Stimulated activated CD8-positive, alpha-beta memory T cell treated with anti-CD3 and anti-CD28 coated beads, Interleukin-7, amount 100 ng/mL, for 24 hours (primary cell): Measurements from ENCODE around the gene MRS2.
A peak's percentile ranks its signal among the peaks of the same experiment; 100 is the strongest.
"Not testable (repeated sequence)": the region's sequence is repeated elsewhere in the genome, so short reads cannot be mapped to it uniquely, and the experiment has no call there.

ENCODE experiments used
- DNase-seq: peaks from one replicate; pipeline ENCODE4 v3.0.0-alpha.2; 2020; ENCODE audit warnings: low read depth

MRS2 gene, protein sequence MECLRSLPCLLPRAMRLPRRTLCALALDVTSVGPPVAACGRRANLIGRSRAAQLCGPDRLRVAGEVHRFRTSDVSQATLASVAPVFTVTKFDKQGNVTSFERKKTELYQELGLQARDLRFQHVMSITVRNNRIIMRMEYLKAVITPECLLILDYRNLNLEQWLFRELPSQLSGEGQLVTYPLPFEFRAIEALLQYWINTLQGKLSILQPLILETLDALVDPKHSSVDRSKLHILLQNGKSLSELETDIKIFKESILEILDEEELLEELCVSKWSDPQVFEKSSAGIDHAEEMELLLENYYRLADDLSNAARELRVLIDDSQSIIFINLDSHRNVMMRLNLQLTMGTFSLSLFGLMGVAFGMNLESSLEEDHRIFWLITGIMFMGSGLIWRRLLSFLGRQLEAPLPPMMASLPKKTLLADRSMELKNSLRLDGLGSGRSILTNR

DNA sequence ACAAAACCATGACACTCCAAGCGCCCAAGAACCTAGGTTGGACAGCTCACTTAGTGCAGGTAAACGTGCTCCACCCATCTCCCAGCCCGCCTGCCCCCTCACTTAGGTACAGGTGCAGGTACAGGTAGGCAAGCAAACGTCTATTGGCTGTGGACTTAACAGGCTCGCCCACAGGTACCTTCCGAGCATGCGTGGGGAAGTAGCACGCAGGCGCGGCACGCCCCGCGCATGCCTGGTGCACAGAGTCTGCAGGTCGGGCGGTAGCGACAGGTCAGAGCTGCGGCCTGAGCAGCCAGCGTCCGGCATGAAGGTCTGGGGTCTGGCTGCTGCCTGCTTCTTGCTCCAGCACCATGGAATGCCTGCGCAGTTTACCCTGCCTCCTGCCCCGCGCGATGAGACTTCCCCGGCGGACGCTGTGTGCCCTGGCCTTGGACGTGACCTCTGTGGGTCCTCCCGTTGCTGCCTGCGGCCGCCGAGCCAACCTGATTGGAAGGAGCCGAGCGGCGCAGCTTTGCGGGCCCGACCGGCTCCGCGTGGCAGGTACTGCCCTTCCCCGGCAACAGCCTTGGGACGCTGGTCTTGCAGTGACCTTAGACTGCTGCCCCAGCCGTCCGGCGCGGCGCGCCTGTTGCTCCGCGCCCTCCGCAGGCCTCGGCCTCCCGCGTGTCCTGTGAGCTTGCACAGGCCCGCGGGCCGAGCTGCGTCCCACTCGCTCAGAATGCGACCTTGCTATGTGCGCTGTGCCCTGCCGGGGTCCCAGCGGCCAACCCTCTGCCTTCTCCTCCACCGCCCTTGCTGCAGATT lies at the start of gene MRS2:
MRS2 (plus strand) TSS at position 240 of the 804 bp plus-strand sequence; CDS start at position 351, 111 bp downstream.
- peak; percentile 61 for DNase-seq

DNA sequence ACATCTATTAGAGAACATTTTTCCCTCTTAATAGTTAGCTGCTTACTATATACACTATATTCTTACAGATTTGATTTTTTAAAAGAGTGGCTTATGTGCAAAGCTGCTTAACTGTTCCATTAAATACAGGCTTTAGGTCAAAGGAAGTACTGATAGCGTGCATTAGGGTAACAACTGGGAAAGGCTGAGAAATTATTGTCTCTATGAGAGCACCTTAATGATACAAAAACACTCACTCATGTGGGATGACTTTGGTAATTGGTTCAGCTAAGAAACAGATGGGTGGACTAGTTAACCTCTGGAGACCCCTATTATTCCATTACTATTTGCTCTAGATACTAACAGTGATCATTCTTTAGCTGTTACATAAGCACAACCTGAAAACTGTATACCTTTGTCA lies 48.9 kb upstream of the MRS2 start:
- no peak for DNase-seq

DNA sequence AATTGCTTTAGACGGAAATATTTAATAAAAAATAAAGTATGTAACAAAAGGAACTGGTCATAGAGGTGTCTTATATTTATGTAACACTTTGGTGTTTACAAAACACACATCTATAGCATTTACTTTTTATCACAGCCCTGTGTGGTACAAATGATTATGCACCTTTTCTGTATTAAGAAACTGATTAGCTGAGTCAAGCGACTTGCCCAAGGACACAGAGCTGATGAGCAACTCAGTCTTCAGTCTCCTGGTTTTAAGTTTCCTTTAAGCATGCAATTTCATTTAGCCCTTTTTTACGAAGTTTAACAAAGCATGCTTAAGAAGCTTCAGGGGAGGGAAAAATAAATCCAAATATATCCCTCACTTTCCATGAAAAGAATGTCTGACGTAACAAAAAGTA lies 47.3 kb upstream of the MRS2 start:
- DNase-seq: no peak

DNA sequence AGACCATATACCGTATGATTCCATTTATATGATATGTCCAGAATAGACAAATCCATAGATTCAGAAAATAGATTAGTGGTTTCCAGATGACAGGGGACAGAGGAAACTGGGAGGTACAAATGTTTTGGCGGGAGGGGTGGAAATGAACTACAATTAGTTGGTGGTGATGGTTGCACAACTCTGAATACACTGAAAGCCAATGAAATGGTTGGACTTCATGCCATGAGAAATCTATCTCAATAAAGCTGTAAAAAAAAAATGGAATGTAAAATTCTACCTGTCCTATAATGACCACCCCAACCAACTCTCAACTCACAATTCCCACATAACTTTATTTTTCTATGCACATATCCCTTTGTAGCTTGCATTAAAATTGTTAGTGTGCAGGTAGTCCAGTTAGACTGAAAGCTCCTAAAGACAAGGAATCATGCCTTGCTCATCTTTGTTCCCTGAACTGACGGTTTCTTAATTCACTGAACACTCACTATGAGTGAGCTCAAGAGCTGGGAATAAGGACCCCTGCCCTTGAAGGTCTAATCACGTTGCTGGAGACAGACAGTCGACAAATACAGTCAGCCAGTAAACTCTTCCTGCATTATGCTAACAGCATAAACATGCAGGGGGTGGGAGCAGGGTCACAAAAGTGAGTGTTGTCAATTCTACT lies 46.3 kb upstream of the MRS2 start:
- no peak for DNase-seq

DNA sequence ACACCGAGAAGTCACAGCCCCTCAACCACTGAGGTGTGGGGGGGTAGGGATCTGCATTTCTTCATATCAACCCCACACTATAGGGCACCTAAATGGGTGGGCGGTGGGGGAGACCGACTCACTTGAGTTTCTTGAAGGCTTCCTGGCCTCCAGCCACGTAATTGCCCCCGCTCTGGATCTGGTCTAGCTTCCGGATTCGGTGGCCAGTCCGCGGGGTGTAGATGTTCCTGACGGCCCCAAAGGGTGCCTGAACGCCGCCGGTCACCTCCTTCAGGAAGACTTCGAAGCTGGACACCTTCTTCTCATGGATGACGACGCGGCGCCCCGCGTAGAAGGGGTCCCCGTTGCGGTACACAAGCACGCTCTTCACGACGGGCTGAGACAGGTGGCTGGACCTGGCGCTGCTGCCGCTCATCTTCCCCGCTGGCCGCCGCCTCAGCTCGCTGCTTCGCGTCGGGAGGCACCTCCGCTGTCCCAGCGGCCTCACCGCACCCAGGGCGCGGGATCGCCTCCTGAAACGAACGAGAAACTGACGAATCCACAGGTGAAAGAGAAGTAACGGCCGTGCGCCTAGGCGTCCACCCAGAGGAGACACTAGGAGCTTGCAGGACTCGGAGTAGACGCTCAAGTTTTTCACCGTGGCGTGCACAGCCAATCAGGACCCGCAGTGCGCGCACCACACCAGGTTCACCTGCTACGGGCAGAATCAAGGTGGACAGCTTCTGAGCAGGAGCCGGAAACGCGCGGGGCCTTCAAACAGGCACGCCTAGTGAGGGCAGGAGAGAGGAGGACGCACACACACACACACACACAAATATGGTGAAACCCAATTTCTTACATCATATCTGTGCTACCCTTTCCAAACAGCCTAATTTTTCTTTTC lies 45.2 kb upstream of the MRS2 start, which contains the start of gene DCDC2:
DCDC2 (minus strand) TSS at position 724 of the 883 bp plus-strand sequence; CDS start at position 415, 309 bp downstream.
- no peak for DNase-seq

DNA sequence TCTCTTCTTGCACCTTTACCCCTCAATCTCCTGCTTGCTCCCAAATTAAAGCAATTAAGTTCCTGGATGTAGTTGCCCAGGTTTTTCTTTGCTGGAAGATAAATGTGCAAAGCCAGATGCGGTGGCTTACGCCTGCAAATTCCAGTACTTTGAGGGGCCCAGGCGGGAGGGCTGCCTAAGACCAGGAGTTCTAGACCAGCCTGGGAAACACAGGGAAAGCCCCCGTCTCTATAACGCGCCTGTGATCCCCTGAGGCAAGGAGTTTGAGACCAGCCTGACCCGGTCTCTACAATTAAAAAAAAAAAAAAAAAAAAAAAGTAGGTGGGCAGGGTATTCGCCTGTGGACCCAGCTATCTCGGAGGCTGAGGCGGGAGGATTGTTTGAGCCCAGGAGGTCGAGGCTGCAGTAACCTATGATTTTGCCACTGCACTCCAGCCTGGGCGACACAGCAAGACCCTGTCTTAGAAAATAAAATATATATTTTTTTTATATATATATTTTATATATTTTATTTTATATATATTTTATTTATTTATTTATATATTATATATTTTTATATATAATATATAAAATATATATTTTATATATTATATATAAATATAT lies 44.4 kb upstream of the MRS2 start:
- no peak for DNase-seq

DNA sequence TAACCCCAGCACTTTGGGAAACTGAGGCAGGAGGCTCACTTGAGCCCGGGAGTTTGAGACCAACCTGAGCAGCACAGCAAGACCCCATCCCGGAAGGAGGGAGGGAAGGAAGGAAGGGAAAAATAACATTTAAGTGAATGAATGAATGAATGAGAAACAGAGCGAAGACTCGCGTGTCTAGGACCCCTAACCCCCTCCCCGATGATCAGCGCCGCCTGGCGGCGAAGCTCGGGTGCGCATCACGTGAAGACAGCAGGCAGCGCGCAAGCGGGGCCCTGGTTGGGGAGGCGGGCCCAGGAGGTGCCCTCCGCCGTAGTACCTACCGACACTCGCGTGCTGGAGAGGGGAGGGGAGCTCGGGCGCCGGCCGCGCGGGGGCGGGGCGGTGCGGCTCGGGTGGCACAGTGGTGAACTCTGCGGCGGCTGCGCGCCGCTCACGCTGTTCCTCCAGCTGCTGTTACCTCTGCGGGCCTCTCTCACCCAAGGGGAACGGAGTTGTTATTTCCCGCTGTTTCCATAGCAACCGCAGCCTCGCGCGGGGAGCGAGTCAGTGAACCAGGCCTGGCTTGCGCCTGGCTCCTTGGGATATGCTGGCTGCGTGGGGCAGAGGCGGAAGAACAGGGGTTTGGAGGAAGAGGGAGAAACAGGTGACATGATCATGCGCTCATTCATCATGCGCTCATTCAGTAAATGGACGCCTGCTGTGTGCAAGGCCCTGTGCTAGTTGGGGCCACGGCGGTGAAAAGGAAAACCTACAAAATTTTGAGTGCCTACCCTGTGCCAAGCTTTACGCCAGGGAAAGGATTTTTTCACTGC lies 42.9 kb upstream of the MRS2 start:
- peak; percentile 68 for DNase-seq

DNA sequence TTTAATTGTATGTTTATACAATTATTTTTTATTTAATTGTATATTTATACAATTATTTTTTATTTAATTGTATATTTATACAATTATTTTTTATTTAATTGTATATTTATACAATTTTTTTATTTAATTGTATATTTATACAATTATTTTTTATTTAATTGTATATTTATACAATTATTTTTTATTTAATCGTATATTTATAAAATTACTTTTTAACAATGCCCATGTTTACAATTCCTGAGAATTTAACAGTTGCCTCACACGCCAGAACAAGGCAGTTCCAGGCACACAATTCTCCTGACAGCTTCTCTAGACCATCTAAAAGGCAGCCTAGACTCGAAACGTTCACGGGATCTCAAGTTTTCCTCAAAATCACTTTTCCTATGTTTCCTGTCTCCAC lies 40.4 kb upstream of the MRS2 start:
- DNase-seq: not testable (repeated sequence)

DNA sequence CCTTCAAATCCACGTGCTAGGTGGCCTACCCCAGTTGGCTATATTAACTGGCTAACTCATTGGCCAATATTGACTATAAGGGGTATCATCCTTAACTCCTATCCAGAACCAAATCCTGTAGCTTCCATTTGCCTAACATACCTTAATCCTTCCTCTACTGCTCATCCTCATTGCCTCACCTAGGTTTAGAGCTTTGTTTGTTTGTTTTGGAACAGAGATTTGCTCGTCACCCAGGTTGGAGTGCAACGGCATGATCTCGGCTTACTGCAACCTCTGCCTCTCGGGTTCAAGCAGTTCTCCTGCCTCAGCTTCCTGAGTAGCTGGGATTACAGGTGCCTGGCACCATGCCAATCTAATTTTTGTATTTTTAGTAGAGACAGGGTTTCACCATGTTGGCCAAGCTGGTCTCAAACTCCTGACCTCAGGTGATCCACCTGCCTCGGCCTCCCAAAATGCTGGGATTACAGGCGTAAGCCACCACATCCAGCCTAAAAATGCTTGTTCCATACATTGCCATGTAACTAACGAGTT lies 37.6 kb upstream of the MRS2 start:
- DNase-seq: not testable (repeated sequence)

DNA sequence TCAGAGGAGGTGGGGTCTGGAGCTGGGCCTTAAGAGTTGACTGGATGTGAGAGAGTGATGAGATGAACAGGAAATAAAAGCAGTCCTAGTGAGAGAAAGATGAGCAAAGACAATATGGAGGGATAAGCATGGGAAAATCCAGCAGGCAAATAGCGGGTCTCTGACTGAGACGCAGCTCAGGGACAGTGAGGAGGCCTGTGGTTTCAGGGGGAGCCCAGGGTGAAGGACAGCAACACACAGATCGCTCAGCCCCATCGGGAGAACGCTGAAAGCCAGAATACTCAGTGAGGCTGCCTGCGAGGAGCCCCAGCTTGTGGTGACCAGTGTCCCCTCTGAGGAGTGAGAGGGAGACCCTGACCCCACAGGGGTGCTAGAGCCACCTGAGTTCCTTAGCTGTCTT lies 28.1 kb upstream of the MRS2 start:
- DNase-seq: no peak

DNA sequence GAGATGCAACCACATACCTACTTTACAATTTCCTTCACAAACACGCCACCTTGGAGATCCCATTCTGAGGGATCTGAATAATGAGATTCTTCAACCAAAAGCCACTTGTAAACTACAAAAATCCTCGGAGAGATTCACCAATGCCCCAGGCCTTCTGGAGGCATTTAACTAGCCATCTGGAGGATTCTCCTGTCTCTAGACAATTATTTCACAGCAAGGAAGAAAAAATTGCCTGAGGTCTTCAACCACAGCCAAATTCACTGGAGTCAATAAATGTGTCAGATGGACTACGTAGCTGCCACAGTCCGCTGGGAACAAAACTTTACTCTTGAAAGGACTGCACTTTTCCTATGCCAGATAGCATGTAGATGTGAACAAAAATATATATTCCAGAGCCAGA lies 25.9 kb upstream of the MRS2 start:
- DNase-seq: no peak

DNA sequence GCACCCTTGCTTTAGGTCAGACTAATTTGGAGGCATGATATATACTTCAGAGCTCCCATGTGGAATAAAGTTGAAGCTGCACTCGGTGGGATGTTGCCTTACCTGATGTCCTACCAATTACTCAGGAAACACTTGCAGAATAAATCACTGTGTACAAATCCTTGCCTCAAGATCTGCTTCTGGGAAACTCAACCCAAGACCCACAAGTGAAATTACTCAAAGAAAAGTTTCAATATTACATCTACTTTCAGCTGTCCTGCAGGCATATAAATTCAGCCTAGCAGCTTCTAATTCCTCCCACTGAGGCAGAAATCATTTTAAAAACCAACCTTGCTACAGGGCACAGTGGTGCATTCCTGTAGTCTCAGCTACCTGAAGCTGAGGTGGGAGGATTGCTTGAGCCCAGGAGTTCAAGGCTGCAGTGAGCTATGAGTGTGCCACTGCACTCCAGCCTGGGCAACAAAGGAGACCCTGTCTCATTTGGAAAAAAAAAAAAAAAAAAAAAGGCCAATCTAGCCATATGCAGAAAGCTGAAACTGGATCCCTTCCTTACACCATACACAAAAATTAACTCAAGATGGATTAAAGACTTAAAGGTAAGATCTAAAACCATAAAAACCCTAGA lies 24.2 kb upstream of the MRS2 start:
- DNase-seq: no peak

DNA sequence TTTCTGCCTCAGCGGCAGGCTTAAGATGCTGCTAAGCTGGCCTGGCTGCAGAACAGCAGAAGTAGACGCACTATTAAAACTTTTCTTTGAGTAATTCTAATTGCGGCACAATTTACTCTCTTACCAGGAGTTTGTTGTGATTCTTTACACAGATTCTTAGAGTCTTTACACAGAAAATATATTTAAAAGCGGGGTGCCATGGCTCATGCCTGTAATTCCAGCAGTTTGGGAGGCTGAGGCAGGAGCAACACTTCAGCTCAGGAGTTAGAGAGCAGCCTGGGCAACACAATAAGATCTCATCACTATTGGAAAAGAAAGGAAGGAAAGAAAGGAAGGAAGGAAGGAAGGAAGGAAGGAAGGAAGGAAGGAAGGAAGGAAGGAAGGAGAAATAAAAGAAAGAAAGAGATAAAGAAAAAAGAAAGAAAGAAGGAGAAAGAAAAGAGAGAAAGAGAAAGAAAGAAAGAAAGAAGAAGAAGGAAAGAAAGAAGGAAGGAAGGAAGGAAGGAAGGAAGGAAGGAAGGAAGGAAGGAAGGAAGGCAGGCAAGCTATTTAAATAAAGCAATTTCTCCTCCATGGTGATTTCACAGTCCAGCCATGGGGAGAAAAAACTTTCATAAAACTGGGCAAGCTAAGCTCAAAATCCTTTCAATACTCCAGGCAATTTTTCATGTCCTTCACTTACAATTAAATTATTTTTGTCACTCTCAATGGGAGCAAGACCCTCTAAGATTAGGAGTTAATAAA lies 21.1 kb upstream of the MRS2 start:
- DNase-seq: no peak

DNA sequence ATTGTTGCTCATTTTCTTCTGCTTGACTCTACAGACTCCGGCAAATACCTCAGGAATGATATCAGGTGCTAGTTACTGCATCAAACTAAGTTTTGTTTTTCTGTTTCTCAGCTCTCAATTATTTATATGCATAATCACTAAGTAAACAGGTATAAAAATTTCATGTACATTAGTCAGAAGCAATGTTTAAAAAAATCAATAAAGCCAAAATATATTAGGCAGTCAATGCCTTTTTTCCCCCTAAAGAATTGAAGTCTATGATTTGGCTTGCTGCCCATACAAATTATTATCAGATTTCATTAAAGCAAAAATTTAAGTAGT lies 20.6 kb upstream of the MRS2 start:
- DNase-seq: no peak

DNA sequence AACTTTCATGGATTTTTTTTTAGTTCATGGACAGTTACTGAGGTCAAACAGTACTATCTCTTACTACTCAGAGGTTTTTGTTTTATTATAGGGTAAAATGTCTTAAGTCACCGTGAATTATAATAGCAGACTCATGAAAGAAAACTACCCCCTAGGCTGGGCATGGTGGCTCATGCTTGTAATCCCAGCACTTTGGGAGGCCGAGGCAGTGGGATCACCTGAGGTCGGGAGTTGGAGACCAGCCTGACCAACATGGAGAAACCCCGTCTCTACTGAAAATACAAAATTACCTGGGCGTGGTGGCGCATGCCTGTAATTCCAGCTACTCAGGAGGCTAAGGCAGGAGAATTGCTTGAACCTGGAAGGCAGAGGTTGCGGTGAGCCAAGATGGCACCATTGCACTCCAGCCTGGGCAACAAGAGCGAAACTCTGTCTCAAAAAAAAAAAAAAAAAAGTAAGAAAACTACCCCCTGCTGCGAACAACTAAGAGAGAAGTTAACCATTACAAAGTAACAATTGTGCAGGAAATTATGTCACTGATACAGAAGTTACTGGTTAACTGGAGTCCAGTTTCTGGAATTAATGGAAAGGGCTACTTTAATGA lies 19.7 kb upstream of the MRS2 start:
- not testable (repeated sequence) for DNase-seq

DNA sequence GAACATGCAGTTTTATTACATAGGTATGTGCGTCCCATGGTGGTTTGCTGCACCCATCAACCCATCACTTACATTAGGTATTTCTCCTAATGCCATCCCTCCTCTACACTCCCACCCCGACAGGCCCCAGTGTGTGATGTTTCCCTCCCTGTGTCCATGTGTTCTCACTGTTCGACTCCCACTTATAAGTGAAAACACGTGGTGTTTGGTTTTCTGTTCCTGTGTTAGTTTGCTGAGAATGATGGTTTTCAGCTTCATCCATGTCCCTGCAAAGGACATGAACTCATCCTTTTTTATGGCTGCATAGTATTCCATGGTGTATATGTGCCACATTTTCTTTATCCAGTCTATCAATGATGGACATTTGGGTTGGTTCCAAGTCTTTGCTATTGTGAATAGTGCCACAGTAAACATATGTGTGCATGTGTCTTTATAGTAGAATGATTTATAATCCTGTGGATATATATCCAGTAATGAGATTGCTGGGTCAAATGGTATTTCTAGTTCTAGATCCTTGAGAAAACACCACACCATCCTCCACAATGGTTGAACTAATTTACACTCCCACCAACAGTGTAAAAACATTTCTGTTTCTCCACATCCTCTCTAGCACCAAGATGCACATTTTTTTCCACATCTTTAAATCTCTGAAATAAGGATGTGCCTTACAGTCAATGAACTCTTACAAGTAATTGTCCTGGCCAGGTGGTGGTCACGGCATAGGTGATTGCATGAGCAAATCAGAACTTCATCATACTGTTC lies 18.2 kb upstream of the MRS2 start:
- not testable (repeated sequence) for DNase-seq

DNA sequence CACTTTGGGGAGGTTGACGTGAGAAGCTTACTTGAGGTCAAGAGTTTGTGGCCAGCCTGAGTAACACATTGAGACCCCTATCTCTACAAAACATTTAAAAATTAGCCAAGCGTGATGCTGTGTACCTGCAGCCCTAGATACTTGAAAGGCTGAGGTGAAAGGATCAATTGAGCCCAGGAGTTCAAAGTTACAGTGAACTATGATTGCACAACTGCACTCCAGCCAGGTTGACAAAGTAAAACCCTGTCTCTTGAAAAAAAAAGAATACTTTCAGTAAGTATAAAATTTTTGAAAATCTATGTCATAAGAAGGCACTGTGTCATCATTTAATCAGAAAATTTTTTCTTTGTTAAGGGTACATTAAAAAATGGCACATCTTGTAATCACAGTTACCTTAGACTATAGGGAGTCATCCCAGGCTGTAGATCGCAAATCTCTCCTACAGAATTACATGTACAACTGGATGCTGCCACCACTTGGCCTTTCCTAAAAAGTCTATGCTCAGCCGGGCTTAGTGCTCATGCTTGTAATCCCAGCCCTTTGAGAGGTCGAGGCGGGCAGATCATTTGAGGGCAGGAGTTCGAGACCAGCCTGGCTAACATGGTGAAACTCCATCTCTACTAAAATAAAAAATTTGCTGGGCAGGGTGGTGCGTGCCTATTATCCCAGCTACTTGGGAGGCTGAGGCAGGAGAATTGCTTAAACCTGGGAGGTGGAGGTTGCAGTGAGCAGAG lies 17.0 kb upstream of the MRS2 start:
- DNase-seq: no peak
